NK-92 (cell line): ENCODE measurements around the gene SEC14L5.
"Not testable (repeated sequence)": the region's sequence is repeated elsewhere in the genome, so short reads cannot be mapped to it uniquely, and the experiment has no call there.

ENCODE experiments used
- DNase-seq: peaks from one replicate; lab custom pipeline; 2025; ENCODE audit not compliant: unreplicated experiment; lab: John Stamatoyannopoulos, UW

The SEC14L5 gene

DNA sequence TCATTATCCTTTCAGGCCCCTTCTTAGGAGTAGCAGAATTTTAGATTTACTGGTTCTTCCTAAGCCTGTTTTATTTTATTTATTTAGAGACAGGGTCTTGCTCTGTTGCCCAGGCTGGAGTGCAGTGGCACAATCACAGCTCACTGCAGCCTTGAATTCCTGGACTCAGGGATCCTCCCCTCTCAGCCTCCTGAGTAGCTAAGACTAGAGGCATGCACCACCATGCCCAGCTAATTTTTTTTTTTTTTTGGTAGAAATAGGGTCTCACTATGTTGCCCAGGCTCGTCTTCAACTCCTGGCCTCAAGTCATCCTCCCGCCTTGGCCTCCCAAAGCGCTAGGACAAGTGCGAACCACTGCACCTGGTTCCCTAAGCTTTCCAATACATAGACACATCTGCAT lies 28.5 kb upstream of the SEC14L5 start:
- not testable (repeated sequence) for DNase-seq

DNA sequence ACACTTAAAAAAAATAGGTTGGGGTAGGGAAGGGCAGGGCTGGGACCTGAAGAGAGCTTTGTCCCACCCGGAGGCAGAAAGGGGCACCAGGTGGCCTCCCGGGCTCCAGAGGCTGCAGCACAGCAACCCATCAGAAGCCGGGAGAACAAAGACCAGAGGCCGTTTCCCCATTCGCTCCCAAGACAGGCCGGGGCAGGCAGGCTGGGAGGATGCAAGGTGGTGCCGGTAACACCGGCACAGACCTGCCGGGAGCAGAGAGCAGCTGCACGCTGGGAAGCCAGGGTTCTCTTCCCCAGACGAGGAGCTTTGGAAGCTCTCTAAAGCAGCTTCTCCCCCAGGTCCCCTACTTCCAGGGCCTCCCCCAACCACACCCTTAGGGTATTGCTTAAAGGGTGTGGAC lies 26.7 kb upstream of the SEC14L5 start:
- no peak for DNase-seq

DNA sequence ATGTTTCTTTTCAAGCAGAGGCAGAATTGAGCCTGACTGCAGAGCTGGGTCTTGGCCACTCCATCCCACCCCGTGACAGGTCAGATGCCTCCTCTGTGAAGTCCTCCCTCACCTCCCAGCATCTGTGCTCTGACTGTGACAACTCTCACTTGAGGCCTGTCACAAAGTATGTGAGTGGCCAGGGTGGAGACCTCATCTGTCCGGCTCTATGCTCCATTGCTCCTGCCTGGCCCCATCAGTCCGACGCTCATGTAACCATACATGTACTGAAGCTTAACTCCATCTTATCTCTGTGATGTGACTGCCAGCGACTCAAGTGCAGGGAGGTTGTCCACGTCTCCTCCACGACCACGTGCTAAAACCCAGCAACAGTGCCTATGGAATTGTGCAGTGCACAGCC lies 24.7 kb upstream of the SEC14L5 start:
- no peak for DNase-seq

DNA sequence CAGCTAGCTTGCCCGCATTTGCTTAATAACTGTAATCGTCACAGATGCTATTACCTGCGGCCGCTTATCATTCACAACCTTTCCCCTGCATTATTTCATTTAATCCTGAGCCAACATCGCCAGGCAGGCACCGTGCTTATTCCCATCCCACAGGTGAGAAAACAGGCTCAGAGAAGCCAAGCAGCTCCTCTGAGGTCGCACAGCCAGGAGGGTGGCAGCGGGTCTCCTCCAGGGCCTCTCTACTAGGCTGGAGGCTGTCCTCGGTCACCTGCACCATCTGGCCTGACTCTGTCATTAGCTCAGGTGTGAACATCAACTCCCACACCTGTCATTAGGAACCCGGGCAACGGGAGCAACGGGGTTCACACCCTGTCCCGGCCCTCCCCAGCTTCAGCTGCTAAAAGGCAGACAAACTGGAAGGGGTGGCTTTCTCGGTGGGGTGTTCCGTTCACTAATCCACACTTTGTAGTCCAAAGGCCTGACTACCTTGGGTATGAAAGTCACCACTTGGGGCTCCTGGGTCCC lies 24.2 kb upstream of the SEC14L5 start:
- no peak for DNase-seq

DNA sequence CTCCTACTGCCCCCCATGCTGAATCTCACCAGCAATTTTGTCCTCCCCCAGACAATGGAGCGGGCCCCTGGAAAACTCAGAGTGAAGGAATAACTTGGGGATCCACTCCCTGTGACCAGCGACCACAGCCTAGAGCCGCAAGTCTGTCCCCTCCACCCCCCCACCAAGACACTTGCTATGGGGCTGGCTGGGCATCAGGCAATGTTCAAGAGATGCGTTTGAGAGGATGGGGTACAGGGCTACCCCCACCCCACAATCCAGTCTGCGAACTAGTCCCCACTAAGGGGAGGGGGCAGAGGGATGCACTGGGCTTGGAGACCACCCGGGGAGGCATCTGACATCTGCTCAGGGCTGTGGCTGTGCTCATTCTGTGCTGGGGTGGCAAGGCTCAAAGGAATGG lies 23.5 kb upstream of the SEC14L5 start:
- DNase-seq: no peak

DNA sequence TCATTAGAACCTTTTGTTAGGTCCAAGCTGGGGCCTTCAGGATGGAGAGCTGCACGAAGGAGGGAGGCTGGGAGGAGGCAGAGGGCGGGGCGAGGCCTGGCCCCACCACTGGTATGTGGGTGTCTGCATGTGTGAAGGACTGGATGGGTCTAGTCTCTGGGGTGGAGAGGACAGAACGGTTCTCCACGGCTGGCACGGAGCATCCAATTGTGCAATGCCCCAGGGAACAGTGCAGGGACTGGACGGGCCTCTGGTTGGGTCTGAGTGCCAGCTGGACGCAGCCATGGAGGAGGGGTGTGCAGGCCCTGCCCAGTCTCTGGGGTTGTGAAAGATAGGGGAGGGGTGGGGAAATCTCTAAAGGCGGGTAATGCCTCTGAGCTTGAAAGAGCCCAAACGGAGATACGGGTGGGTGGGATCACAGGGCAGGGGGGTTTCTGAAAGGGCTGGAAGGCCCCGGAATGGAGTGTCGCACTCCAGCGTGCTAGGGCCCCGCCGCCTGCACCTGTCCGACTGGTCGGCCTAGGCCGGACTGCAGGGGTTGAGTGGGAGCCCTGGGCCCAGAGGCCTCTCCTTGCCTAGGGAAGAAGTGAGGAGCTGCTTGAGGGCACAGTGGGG lies 22.8 kb upstream of the SEC14L5 start:
- no peak for DNase-seq

DNA sequence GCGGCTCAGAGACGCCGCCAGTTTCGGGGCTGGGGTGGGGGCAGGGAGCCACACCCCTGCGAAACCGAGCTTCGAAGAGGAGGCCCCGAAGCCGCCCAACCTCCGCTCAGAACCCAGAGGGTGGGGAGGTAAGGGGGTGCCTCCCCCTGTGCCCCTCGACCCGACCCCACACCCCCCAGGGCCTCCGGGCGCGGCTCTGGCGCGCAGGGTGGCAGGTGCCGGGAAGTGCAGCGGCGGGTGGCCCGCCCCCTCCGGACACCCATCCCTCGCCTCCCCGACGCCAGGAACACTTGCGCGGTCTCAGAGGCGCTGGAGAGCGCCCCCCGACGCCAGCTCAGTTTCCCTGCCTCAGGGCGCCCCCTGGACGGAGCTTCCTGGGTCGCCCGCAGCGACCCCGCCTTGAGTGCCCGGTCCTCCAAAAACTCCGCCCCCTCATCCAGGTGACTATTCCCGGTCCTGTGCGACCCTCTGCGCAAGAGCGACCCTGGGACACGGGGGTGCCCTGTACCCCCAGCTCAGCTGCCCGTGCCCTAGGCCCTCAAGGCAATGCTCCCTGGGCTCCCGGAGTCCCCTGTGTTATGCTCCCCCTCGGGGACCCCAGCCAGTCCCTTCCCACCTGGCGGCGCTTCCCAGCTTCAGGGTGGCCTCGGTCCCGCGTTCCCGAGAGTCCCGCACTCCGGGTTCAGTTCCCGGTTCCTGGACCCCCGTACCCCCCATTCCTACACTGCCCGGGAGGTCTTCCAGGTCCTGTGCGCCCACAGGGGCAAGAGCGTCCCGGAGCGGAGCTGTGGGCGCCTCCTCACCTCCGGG lies 21.7 kb upstream of the SEC14L5 start:
- DNase-seq: no peak

DNA sequence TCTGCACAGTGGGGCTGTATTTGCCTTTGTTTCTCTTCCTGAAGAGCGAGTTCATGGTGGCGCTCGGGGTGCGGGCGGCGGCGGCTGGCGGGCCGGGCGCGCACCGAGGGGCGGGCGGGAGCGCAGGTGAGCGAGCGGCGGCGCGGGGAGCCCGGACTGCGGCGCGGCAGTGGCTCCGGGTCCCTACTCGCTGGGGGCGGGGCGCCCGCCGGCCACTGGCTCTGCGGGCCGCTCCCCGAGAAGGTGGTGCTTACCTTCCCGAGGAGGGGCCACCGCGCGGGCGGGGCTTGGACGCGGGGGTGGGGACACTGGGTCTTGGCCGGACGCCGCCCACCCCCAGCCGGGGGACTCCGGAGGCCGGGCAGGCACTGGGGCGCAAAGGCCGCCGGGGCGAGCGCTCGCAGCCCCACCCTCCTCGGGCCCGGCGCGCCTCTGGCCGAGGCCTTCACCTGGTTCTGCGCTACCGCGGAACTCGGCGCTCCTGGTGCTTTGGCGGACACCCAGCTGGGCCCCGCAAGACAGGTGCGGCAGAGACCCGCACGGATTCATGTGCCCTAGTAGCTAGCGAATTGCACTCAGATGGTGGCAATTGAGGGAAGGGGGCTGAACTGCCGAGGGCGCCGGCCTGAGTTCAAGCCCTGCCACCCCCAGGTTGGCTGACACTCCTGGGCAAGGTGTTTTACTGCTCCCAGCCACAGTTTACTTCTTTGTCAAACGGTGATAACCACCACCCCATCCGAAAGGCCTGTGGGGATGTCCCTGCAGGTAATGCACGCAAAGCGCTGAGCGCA lies 20.9 kb upstream of the SEC14L5 start, which contains the start of gene PPL:
PPL (minus strand) TSS at position 158 of the 791 bp plus-strand sequence; CDS start at position 55, 103 bp downstream.
- DNase-seq: no peak

DNA sequence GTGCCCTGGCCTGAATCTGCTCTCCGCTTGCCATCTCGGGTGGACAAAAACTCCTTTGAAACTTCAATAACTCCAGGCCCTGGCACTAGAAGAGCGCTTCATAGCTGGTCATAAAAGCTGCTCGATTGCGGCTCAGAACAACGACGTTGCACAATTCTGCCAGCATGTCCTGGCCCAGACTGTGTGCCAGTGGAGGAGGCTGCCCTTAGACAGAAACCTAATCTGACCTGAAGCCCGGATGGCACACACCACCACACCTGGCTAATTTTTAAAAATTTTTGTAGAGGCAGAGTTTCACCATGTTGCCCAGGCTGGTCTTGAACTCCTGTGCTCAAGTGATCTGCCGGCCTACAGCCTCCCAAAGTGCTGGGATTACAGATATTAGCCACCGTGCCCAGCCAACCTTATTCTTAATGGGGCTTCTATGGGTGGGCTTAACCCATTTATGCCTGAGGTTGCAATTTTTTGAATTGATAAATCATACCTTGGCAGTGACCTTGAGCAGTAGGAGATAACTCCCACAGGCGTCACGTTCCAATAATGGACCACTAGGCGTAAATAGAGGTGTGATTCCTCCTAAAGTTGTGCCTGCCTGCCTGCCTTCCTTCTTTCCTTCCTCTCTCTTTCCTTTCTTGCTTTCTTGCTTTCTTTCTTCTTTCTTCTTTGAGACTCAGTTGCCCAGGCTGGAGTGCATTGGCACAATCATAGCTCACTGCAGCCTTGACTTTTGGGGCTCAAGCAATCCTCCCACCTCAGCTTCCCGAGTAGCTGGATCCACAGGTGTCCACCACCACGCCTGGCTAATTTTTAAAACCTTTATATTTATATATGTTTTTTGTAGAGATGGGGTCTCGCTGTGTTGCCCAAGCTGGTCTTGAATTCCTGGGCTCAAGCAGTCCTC lies 20.1 kb upstream of the SEC14L5 start:
- no peak for DNase-seq

DNA sequence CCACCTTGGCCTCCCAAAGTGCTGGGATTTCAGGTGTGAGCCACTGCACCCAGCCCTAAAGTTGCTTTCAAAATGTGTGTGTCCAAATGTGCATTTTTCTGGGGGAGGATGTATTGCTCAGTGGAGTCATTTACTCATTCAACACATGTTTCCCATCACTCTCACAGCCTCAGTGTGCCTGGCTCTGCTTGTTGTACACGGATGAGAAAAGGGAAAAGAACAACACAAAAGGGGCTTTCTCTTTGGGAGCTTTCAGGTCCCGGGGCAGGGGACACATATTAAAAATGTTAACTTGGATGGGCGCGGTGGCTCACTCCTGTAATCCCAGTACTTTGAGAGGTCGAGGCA lies 19.5 kb upstream of the SEC14L5 start:
- no peak for DNase-seq

DNA sequence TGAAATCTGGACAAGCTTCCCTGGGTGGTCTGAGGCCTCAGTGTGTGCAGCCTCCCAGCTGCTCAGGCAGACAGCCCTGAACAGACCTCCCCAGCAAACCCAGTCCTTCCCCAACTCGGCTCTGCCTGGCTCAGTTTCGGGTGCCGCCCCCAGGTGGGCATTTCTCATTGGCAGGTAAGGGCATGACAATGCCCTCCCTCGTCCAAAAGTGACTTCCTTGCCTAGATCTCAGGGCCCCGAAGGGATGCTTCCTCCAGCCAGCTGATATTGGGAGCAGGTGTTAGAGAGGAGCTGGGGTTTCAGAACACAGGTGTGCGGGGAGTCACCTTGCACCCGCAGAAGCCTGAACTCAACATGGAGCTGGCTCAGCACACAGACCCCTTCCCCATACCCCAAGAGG lies 17.4 kb upstream of the SEC14L5 start:
- no peak for DNase-seq

DNA sequence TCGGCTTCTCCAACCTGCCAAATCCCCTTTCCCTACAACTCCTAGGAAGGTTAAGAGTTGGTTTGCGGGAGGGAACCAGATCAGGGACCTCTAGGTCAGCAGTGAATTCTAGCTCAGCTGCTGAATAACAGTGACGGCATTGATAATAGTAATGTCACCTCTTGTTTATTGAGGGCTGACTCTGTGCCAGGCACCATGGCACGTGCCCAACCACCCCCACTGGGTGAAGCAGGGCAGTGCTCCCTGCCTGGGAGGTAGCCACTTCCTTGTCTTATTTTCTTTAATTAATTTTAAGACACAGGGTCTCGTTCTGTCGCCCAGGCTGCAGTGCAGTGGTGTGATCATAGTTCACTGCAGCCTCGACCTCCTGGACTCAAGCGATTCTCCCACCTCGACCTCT lies 15.6 kb upstream of the SEC14L5 start:
- DNase-seq: no peak

DNA sequence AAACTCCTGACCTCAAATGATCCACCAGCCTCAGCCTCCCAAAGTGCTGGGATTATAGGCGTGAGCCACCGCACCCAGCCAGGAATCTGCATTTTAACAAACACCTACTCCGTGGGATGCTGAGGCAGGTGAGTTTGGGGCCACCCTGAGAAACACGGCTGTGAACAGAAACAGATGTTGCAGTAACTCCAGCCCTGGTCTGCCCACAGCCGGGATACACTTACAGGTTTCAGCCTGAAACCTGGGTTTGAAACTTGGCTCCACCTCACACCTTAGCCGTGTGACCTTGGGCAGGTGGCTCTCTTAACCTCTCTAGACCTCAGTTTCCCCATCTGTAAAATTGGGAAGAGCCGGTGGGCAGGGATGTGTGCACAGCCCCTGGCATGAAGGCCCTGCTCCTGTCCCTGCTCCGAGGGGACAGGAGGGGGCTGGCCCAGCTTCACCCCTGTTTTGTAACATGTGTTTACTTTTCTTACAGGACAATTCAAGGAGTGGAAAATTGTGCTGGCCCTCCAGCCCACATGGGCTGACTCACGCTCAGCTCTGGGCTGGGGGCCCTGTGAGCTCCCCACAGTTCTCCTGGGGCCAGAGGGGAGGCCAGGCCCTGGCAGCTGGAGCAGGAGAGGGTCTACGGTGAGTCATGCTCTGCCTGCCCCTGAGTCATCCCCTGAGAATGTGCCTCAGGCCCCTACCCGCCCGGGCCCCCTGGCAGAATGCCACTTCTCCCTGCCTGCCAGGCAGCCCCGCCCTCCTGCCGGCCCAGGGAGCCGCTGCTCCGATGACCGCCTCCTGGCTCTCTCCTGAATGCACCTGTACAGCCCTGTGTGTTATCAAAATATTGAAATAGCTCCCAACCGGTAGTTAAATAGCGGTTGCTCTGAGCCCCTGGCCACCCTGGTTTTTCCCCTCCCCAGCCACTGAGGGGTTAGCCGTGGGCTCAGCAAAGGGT lies 13.5 kb upstream of the SEC14L5 start:
- no peak for DNase-seq

DNA sequence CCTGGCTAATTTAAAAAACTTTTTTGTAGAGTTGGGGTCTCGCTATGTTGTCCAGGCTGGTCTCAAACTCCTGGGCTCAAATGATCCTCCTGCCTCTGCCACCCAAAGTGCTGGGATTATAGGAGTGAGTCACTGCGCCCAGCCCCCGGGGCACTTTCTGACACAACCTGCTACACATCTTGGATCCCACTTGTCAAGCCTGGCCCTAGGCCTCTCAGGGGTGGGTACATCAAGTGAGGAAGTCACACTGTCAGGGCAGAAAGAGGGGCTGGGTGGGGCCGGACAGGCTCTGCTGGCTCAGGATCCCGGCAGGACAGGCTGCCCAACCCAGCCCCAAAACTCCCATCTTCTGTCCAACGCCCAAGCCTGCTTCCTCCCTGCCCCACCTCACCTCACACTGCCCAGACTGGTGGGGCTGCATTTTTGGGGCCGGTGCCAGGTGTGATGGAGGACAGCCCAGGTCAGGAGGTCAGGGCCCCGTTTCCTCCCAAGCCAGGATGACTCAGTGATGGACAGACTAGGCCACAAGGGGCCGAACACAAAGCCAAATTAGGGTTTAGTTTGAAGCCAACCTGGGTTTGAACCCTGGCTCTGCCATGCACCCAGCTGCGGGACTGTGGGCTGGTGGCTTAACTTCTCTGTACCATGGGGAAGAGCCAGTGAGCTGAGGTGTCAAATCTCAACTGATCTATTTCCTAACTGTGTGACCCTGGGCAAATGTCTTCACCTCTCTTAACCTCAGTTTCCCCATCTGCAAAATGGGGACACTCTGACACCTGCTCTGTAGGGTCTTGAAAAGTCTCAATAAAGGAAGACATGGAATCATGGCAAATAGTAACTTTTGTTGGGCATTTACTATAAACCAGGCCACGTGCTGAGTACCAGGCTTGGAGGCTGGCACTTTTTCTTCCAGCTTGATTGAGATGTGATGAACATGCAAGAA lies 12.3 kb upstream of the SEC14L5 start:
- no peak for DNase-seq

DNA sequence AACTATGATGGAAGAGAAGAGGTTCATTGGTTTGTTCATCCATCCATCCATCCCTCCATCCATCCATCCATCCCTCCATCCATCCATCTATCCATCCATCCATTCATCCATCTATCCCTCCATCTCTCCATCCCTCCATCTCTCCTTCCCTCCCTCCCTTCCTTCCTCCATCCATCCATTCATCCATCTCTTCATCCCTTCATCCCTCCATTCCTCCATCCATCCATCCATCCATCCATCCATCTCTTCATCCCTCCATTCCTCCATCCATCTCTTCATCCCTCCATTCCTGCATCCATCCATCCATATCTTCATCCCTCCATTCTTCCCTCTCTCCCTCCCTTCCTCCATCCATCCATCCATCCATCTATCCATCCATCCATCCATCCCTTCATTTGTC lies 11.2 kb upstream of the SEC14L5 start:
- no peak for DNase-seq

DNA sequence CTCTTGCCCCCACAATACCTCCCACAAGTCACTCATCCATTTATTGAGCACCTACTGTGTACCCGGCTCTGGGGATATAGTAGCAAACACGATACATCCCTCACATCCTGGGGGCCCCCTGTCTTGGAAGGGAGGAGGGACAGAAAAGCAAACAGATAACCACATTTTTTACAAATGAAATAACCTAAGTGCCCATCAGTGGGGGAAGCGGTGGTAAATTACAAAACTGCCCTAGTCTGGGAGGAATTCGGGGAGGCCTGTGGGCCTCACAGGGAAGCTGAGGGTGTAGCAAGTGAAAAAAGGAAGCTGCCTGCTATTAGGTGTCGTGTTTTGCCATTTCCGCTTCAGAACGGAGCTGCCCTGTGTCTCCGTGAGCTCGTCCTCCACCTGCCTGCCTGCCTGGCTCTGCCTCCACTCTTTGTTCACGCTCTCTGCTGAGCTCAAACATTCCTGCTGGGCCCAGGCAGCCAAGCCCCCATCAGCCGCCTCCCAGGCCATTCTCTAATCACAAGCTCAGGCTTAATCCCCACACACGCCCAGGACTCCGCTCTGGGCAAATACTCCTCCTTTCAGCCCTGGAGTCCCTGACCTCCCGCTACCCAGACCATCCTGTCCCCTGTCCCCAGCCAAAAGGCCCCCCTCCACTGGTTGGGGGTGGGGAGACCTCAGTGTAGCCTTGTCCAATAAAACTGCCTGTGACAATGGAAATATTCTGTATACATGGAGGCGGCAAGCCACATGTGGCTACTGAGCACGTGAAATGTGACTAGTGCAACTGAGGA lies 10.2 kb upstream of the SEC14L5 start:
- no peak for DNase-seq

DNA sequence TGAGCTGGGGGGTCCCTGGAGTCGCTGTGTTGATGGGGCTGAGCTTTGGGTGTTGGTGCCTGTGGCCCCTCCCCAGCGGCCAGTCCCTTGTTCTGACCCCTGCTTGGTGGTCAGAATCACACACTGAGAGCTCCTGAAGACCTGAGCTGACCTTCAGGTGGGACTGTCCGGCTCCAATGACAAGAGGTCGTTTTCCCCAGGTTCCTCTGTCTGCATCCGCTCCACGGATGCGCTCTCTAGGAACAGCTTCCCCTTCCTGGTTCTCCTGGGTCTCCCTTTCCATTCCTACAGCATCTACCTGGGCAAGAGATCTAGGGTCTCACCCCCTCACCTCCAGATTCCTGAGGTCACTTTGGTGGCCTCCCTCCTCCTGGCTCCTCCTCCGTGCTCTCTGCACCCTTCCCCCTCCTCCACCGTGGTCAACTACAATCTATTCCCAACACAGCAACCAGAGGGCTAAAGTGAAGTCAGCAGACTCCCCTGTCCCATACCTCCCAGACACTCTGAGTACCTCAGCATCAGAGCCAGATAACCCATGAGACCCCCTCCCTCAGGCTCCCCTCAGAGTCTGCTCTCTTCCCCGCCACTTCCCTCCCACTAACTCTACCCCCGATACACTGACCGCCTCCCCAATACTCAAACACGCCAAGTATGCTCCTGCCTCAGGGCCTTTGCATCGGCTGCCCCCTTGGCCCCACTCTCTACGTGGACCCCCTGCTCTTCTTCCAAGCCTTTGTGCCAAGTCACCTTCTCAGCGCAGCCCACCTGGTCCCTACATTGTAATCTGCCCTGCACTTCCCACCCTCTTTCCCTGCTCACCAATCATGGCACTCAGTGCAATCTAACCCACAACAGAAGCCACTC lies 9.0 kb upstream of the SEC14L5 start:
- DNase-seq: no peak
